HL-60 (cell line): ENCODE data around the gene FRMPD4.

Experiments
- DNase-seq, 2 experiments: peaks; one replicate each; pipeline ENCODE4 v3.0.0-alpha.2; 2010 to 2020; ENCODE audit warnings: low read depth in 1 of 2, low spot score in 1 of 2
- H3K27ac ChIP-seq: fragments of 250-450 bp; sonication (Bioruptor Pico); replicated peaks from 2 replicates; pipeline ENCODE4 v1.5.1; 2020; ENCODE audit warnings: mild to moderate bottlenecking, moderate library complexity
- H3K27me3 ChIP-seq: fragments of 250-450 bp; sonication (Bioruptor Pico); 2 replicates; pipeline ENCODE4 v1.5.1; 2021; ENCODE audit warnings: mild to moderate bottlenecking, moderate library complexity; ENCODE audit not compliant: insufficient read depth, poor library complexity, severe bottlenecking
- H3K4me3 ChIP-seq: replicated peaks from 2 replicates; pipeline ENCODE4 v1.5.1; 2011; ENCODE audit warnings: mild to moderate bottlenecking, control low read depth, low read length; ENCODE audit not compliant: insufficient read depth
- GABPA ChIP-seq: IDR thresholded peaks from 2 replicates; pipeline ENCODE4 v1.6.1; 2012; ENCODE audit warnings: low read depth
- POLR2AphosphoS5 ChIP-seq: IDR thresholded peaks from 2 replicates; pipeline ENCODE4 v1.6.1; 2012; ENCODE audit warnings: low read depth
- SPI1 ChIP-seq: IDR thresholded peaks from 2 replicates; pipeline ENCODE4 v1.6.1; 2012; ENCODE audit warnings: low read depth, mild to moderate bottlenecking, borderline replicate concordance
- TF ChIP-seq, protein P1 (sequence below): IDR thresholded peaks from one replicate; pipeline ENCODE4 v1.5.1; 2011; ENCODE audit warnings: low read length, control low read depth, inconsistent platforms; ENCODE audit not compliant: insufficient read depth
- TF ChIP-seq, protein P2 (sequence below): IDR thresholded peaks from 2 replicates; pipeline ENCODE4 v1.6.1; 2012; ENCODE audit warnings: low read depth; ENCODE audit not compliant: insufficient replicate concordance

FRMPD4 gene

DNA sequence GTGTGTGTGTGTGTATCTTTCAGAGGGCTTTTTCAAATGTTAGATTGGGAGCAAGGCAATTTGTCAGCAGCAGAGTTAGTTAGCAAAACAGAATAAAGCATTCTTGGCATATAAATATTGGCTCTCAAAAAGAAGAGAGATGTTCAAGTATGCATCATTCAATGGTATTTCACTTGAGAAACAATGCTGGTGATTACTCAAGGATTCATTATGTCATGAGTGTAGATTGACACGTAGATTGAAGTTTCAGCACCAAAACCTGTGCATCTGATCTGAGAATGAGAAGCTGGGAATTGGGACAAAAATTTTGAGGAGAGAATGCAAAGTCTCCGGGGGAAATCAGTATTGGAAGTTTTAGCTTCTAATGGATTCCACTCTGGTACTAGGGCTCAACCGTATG, 241.4 kb downstream of the FRMPD4 start:
- H3K27ac ChIP-seq = no peak overlapping the region
- peaks cover 2% of the 10 kb centered on the region for H3K27me3 ChIP-seq
- TF ChIP-seq GABPA (no peak), SPI1 (no peak), POLR2AphosphoS5 (no peak)
- TF ChIP-seq, protein P1, sequence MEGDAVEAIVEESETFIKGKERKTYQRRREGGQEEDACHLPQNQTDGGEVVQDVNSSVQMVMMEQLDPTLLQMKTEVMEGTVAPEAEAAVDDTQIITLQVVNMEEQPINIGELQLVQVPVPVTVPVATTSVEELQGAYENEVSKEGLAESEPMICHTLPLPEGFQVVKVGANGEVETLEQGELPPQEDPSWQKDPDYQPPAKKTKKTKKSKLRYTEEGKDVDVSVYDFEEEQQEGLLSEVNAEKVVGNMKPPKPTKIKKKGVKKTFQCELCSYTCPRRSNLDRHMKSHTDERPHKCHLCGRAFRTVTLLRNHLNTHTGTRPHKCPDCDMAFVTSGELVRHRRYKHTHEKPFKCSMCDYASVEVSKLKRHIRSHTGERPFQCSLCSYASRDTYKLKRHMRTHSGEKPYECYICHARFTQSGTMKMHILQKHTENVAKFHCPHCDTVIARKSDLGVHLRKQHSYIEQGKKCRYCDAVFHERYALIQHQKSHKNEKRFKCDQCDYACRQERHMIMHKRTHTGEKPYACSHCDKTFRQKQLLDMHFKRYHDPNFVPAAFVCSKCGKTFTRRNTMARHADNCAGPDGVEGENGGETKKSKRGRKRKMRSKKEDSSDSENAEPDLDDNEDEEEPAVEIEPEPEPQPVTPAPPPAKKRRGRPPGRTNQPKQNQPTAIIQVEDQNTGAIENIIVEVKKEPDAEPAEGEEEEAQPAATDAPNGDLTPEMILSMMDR = no peak
- TF ChIP-seq, protein P2, sequence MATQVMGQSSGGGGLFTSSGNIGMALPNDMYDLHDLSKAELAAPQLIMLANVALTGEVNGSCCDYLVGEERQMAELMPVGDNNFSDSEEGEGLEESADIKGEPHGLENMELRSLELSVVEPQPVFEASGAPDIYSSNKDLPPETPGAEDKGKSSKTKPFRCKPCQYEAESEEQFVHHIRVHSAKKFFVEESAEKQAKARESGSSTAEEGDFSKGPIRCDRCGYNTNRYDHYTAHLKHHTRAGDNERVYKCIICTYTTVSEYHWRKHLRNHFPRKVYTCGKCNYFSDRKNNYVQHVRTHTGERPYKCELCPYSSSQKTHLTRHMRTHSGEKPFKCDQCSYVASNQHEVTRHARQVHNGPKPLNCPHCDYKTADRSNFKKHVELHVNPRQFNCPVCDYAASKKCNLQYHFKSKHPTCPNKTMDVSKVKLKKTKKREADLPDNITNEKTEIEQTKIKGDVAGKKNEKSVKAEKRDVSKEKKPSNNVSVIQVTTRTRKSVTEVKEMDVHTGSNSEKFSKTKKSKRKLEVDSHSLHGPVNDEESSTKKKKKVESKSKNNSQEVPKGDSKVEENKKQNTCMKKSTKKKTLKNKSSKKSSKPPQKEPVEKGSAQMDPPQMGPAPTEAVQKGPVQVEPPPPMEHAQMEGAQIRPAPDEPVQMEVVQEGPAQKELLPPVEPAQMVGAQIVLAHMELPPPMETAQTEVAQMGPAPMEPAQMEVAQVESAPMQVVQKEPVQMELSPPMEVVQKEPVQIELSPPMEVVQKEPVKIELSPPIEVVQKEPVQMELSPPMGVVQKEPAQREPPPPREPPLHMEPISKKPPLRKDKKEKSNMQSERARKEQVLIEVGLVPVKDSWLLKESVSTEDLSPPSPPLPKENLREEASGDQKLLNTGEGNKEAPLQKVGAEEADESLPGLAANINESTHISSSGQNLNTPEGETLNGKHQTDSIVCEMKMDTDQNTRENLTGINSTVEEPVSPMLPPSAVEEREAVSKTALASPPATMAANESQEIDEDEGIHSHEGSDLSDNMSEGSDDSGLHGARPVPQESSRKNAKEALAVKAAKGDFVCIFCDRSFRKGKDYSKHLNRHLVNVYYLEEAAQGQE = no peak
- no peak for DNase-seq
- H3K4me3 ChIP-seq = no peak overlapping the region

DNA sequence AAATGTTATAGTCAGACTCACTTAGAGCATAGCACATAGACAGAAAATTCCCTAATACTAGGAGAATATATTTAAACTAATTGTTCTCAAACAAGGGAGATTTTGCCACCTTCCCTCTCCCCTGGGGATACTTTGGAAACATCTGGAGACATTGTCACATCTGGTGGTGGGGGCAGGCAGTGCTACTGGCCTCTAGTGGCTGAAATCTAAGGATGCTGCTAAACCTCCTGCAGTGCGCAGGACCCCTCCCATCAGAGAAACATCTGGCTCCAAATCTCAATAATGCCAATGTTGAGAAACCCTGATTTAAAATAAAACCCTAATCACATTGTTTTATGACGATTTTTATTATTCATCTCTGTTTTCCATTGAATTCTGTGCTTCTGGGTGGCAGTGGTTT, 244.9 kb downstream of the FRMPD4 start:
- TF ChIP-seq, protein P2 = no peak
- no peak for TF ChIP-seq GABPA
- TF ChIP-seq, protein P1 = no peak
- no peak for TF ChIP-seq SPI1
- no peak for TF ChIP-seq POLR2AphosphoS5
- H3K4me3 ChIP-seq = no peak overlapping the region
- peaks cover 2% of the 10 kb centered on the region for H3K27me3 ChIP-seq
- no peak overlapping the region for H3K27ac ChIP-seq
- DNase-seq = no peak

DNA sequence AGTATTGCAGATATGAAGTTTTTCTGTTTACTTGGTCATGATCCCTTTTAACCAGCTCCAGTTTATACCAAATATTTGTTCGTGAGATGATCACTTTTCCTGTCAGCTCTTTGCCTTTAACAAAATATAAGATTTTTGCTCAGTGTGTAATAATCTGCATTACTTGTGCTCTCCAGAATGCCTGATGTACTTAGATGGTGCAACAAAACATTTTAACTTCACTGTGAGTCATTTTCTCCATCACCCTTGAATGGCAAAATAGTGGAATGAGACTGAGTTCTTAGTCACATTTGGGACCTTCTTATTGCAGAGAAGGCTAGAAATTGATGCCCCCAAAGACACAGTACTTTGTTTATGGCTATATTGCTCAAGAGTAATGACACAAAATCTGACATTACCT, 252.0 kb downstream of the FRMPD4 start:
- TF ChIP-seq, protein P1 = no peak
- TF ChIP-seq GABPA (no peak), POLR2AphosphoS5 (no peak), SPI1 (no peak)
- TF ChIP-seq, protein P2 = no peak

More for the DNA sequence above, 252.0 kb downstream of the FRMPD4 start:
- Histone ChIP-seq H3K27ac (no peak overlapping the region), H3K4me3 (no peak overlapping the region), H3K27me3 (no peaks in the 10 kb centered on the region)
- no peak for DNase-seq
